ENCODE results near the gene CLCN1. TPM values are rescaled to one million over a fixed set of nuclear protein-coding genes. Genes with fewer than 3 reads are reported as not detected.
"Not testable (repeated sequence)": the region's sequence is repeated elsewhere in the genome, so short reads cannot be mapped to it uniquely, and the experiment has no call there.

The CLCN1 gene
- total and polyA plus RNA-seq, 4 donors = not detected

GRCh38 chr7:143388051-143388450 lies 72.1 kb downstream of the CLCN1 start:
- peak overlapping the region in 1 of 2 donors; percentile 11 for H3K27ac ChIP-seq (ENCODE audit: low read depth in 1 of 2, low read length in 2 of 2)
- ATAC-seq (ENCODE audit: low FRiP score) (no peak), DNase-seq (peak; percentile 41 to 71)
- WGBS, 2 donors = 40 to 45% methylated on average over 8 to 10 of the region's 10 CpGs
- H3K9me3 ChIP-seq (ENCODE audit: control insufficient read depth, low read length) = no peaks in the 10 kb centered on the region
- peaks cover 0 to 2% of the 10 kb centered on the region in 2 donors for H3K36me3 ChIP-seq (ENCODE audit: control insufficient read depth in 1 of 2, insufficient read depth in 2 of 2, low read length in 1 of 2)
- peaks cover 2 to 4% of the 10 kb centered on the region in 2 donors for H3K4me1 ChIP-seq (ENCODE audit: control insufficient read depth in 1 of 2, insufficient read depth in 2 of 2, low read length in 2 of 2)
- intact Hi-C loops (cut with DNase I) = no loop called here
- H3K4me3 ChIP-seq (ENCODE audit: low read length in 2 of 2) = no peak overlapping the region
- no peaks in the 10 kb centered on the region for H3K27me3 ChIP-seq (ENCODE audit: control insufficient read depth in 1 of 2, insufficient read depth in 2 of 2, low read length in 1 of 2)

DNA sequence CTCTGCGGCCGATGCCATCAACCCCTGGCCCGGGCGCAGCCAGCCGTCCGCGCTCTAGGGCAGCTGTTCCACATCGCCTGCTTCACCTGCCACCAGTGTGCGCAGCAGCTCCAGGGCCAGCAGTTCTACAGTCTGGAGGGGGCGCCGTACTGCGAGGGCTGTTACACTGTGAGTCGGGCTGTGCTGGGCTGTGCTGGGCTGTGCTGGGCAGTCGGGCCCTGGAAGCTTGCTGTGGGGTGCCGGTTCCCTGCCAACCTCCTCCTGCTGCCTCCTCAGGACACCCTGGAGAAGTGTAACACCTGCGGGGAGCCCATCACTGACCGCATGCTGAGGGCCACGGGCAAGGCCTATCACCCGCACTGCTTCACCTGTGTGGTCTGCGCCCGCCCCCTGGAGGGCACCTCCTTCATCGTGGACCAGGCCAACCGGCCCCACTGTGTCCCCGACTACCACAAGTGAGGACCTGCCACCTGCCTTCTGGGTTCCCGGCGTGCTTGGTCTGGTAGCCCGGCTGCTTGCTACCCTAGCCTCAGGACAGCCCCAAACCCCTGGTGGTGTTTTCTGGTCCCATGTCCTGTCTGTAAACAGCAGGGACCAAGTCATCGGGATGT lies 72.7 kb downstream of the CLCN1 start:
- Histone ChIP-seq H3K36me3 (ENCODE audit: control insufficient read depth in 1 of 2, insufficient read depth in 2 of 2, low read length in 1 of 2) (peaks cover 0 to 2% of the 10 kb centered on the region in 2 donors), H3K27me3 (ENCODE audit: control insufficient read depth in 1 of 2, insufficient read depth in 2 of 2, low read length in 1 of 2) (no peaks in the 10 kb centered on the region), H3K9me3 (ENCODE audit: control insufficient read depth, low read length) (no peaks in the 10 kb centered on the region), H3K27ac (ENCODE audit: low read depth in 1 of 2, low read length in 2 of 2) (peak overlapping the region in 1 of 2 donors; percentile 19), H3K4me1 (ENCODE audit: control insufficient read depth in 1 of 2, insufficient read depth in 2 of 2, low read length in 2 of 2) (peaks cover under 1 to 4% of the 10 kb centered on the region in 2 donors), H3K4me3 (ENCODE audit: low read length in 2 of 2) (no peak overlapping the region)
- DNase-seq (peak in 1 of 2 donors; percentile 55), ATAC-seq (ENCODE audit: low FRiP score) (no peak)
- 60 to 63% methylated on average over 28 of the region's 28 CpGs for WGBS, 2 donors
- intact Hi-C loops (cut with DNase I) = no loop called here

DNA sequence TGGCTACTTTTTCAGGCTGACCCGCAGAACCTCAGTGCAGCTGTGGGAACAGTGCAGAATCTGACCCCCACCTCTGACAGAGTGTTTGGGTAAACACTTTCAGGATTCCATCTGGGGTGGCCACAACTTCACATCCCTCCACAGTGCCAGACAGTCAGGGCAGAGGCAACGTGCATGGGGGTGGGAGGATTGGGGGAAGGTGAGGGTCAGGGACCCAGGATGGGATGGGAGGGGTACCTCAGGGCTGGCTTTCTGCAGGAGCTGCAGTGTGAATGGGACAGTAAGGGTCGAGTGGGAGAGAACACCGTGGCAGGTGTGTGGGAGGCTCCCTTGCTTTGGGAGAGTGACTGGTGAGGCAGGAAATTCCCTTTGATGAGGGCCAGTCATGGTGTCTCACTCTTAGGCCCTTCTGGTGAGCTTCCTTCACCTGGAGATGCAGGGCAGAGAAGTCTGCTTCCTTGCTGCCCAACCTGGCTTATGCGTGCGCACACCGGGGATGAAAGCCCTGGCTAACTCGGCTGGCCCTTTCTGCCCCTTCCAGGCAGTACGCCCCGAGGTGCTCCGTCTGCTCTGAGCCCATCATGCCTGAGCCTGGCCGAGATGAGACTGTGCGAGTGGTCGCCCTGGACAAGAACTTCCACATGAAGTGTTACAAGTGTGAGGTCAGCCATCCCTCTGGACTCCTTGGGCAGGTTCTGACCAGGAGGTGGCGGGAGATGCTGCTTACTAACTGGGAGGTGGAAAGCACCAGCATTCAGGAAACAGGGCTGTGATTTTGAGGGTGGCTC lies 73.6 kb downstream of the CLCN1 start:
- Histone ChIP-seq H3K27ac (ENCODE audit: low read depth in 1 of 2, low read length in 2 of 2) (peak overlapping the region in 1 of 2 donors; percentile 19), H3K4me3 (ENCODE audit: low read length in 2 of 2) (no peak overlapping the region), H3K4me1 (ENCODE audit: control insufficient read depth in 1 of 2, insufficient read depth in 2 of 2, low read length in 2 of 2) (peaks cover 0 to 4% of the 10 kb centered on the region in 2 donors), H3K9me3 (ENCODE audit: control insufficient read depth, low read length) (no peaks in the 10 kb centered on the region), H3K27me3 (ENCODE audit: control insufficient read depth in 1 of 2, insufficient read depth in 2 of 2, low read length in 1 of 2) (no peaks in the 10 kb centered on the region), H3K36me3 (ENCODE audit: control insufficient read depth in 1 of 2, insufficient read depth in 2 of 2, low read length in 1 of 2) (peaks cover 0 to 2% of the 10 kb centered on the region in 2 donors)
- ATAC-seq (ENCODE audit: low FRiP score) (no peak), DNase-seq (peak; percentile 20 to 70)
- intact Hi-C loops (cut with DNase I) = no loop called here
- 52 to 56% methylated on average over 15 of the region's 15 CpGs for WGBS, 2 donors

GRCh38 chr7:143390104-143390772 lies 74.3 kb downstream of the CLCN1 start:
- peaks cover 0 to 4% of the 10 kb centered on the region in 2 donors for H3K4me1 ChIP-seq (ENCODE audit: control insufficient read depth in 1 of 2, insufficient read depth in 2 of 2, low read length in 2 of 2)
- ATAC-seq (ENCODE audit: low FRiP score) (no peak), DNase-seq (peak in 1 of 2 donors; percentile 68)
- peak overlapping the region in 1 of 2 donors; percentile 34 for H3K27ac ChIP-seq (ENCODE audit: low read depth in 1 of 2, low read length in 2 of 2)
- H3K9me3 ChIP-seq (ENCODE audit: control insufficient read depth, low read length) = no peaks in the 10 kb centered on the region
- intact Hi-C loops (cut with DNase I) = no loop called here
- no peaks in the 10 kb centered on the region for H3K27me3 ChIP-seq (ENCODE audit: control insufficient read depth in 1 of 2, insufficient read depth in 2 of 2, low read length in 1 of 2)
- peaks cover 0 to 2% of the 10 kb centered on the region in 2 donors for H3K36me3 ChIP-seq (ENCODE audit: control insufficient read depth in 1 of 2, insufficient read depth in 2 of 2, low read length in 1 of 2)
- WGBS, 2 donors = 56 to 60% methylated on average over 5 to 10 of the region's 10 CpGs
- no peak overlapping the region for H3K4me3 ChIP-seq (ENCODE audit: low read length in 2 of 2)

- Histone ChIP-seq H3K36me3 (ENCODE audit: control insufficient read depth in 1 of 2, insufficient read depth in 2 of 2, low read length in 1 of 2) (peaks cover 0 to 2% of the 10 kb centered on the region in 2 donors), H3K4me1 (ENCODE audit: control insufficient read depth in 1 of 2, insufficient read depth in 2 of 2, low read length in 2 of 2) (peaks cover 0 to 4% of the 10 kb centered on the region in 2 donors), H3K27ac (ENCODE audit: low read depth in 1 of 2, low read length in 2 of 2) (peak overlapping the region; percentile 37 to 52), H3K27me3 (ENCODE audit: control insufficient read depth in 1 of 2, insufficient read depth in 2 of 2, low read length in 1 of 2) (no peaks in the 10 kb centered on the region), H3K9me3 (ENCODE audit: control insufficient read depth, low read length) (no peaks in the 10 kb centered on the region), H3K4me3 (ENCODE audit: low read length in 2 of 2) (no peak overlapping the region)
- DNase-seq (peak in 1 of 2 donors; percentile 72), ATAC-seq (ENCODE audit: low FRiP score) (no peak)
- WGBS, 2 donors = 32 to 43% methylated on average over 9 of the region's 9 CpGs
- intact Hi-C loops (cut with DNase I) = loop anchor here in 1 of 2 donors (1.0 kb wide), 1 partner anchor 10 kb away; the partner anchor contains the start of gene ZYX
These were observed 74.9 kb downstream of the CLCN1 start for GRCh38 chr7:143390773-143391317.

DNA sequence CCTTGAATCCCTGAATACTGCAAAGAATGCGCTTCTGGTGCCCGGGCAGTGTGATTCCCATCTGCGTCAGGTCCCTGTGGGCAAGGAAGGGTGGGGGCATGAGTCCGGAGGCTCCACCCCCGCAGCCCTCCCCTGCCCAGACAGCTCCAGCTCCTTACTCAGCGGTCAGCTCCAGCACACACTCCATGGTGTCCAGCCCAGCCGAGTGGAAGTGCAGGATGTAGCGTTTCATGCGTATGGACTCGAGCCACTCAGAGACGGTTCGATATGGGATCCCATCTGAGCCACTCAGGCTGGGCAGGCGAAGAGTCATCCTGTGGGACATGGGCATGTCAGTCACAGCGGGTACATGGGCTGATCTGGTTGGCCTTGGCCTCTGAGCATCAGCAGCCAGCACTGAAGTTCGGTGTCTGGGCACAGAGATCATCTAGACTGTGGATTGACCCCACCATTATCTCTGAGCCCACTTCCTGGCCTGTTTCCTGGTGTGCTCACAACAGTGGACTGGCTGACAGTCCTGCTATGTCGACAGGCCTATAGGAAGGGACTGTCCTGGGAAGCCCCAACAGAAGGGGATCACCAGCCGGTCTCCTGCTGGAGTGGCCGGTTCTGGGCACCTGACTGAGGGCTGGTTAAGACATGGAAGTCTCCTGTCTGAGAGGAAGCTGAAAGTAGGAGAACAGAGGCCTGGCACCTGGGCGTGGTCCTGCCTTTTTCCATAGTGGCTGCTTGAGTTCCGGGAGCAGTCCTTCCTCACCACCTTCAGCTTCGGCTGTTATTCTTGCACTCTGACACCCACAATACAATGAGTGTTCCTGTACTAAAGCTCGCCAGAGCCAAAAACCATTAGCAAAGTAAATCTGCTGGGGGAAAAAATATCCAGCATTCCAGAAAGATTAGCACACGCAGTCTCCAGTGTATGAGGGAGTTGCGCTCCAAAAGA lies 75.8 kb downstream of the CLCN1 start:
- no peaks in the 10 kb centered on the region for H3K27me3 ChIP-seq (ENCODE audit: control insufficient read depth in 1 of 2, insufficient read depth in 2 of 2, low read length in 1 of 2)
- H3K4me3 ChIP-seq (ENCODE audit: low read length in 2 of 2) = no peak overlapping the region
- intact Hi-C loops (cut with DNase I) = loop anchor here in 1 of 2 donors (1.0 kb wide), 1 partner anchor 10 kb away; the partner anchor contains the start of gene ZYX
- H3K4me1 ChIP-seq (ENCODE audit: control insufficient read depth in 1 of 2, insufficient read depth in 2 of 2, low read length in 2 of 2) = no peaks in the 10 kb centered on the region
- H3K27ac ChIP-seq (ENCODE audit: low read depth in 1 of 2, low read length in 2 of 2) = peak overlapping the region; percentile 70 to 98
- ATAC-seq (ENCODE audit: low FRiP score) (peak; percentile 90), DNase-seq (peak; percentile 93 to 96)
- no peaks in the 10 kb centered on the region for H3K9me3 ChIP-seq (ENCODE audit: control insufficient read depth, low read length)
- 2 to 7% methylated on average over 23 to 24 of the region's 24 CpGs for WGBS, 2 donors
- peaks cover 0 to 2% of the 10 kb centered on the region in 2 donors for H3K36me3 ChIP-seq (ENCODE audit: control insufficient read depth in 1 of 2, insufficient read depth in 2 of 2, low read length in 1 of 2)

GRCh38 chr7:143392427-143392826 lies 76.5 kb downstream of the CLCN1 start:
- ATAC-seq (ENCODE audit: low FRiP score); H3K36me3 ChIP-seq (ENCODE audit: control insufficient read depth in 1 of 2, insufficient read depth in 2 of 2, low read length in 1 of 2); H3K4me3 ChIP-seq (ENCODE audit: low read length in 2 of 2); H3K9me3 ChIP-seq (ENCODE audit: control insufficient read depth, low read length); H3K27me3 ChIP-seq (ENCODE audit: control insufficient read depth in 1 of 2, insufficient read depth in 2 of 2, low read length in 1 of 2); intact Hi-C loops (cut with DNase I); H3K4me1 ChIP-seq (ENCODE audit: control insufficient read depth in 1 of 2, insufficient read depth in 2 of 2, low read length in 2 of 2): not testable (repeated sequence)
- 53 to 59% methylated on average over 8 of the region's 8 CpGs for WGBS, 2 donors
- peak overlapping the region in 1 of 2 donors; percentile 56 for H3K27ac ChIP-seq (ENCODE audit: low read depth in 1 of 2, low read length in 2 of 2)
- DNase-seq = peak in 1 of 2 donors; percentile 50

Data from aorta (tissue), 5 donors.